Fibroblast of skin of abdomen (primary cell): ENCODE data around the gene ATP6V1G1.
"Not testable (repeated sequence)": the region's sequence is repeated elsewhere in the genome, so short reads cannot be mapped to it uniquely, and the experiment has no call there.

Source experiments
- DNase-seq: peaks from one replicate; pipeline ENCODE4 v3.0.0-alpha.2; 2013

Gene ATP6V1G1

DNA sequence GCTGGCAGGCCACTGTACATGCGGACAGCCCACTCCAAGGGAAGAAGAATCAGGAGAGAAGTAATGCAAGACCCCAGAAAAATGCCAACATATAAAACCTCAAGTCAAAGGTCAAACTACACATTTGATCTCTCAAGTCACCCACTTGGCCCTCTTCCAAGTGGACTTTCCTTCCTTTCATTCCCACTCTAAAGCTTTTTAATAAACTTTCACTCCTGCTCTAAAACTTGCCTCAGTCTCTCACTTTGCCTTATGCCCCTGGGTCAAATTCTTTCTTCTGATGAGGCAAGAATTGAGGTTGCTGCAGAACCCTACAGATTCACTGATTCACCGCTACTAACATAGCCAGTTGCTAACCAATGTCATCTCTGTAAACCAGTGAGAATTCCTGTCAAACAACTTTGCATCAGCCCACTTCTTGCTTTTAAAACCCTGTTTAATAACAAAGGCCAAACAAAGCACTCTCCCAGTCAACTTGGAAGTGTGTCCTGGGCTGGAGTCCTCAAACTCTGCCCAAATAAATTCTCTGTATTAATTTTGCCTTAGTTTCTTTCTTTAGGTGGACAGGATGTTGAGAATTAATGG, 6.9 kb upstream of the ATP6V1G1 start:
- no peak for DNase-seq

DNA sequence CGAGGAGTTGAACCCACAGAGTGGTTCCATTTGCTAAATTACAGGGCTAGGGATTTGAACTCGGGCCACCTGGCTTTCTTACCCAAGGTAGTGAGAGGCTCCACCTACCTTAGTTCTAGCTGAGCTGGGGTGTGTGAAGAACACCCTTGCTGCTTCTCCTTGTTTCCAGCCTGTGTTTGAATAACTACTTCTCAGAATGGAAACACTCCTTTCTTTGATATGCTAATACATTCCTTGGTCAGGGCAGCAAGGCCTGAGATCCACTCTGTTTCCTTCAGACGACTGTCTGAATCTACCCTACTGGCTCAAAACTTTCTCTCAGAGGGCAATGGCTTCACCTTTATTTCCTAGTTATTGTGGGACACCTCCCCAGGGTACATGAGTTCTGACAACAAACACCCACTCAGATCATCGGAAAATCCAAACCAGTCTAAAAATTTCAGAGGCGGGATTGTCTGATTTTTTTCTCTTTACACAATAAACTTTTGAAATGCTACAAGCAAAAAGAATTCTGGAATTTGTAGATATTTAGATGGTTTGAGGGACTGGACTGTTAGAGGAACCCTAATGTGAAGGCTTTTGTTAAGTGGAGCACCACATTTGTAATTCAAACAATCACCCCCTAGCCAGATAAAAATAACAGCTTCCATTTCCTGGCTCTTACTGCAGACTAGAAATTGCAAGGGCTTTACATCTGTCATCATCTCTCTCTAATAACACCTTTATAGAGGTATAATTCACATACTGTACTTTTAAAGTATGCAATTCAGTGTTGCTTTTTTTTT, 4.0 kb upstream of the ATP6V1G1 start:
- DNase-seq: no peak

DNA sequence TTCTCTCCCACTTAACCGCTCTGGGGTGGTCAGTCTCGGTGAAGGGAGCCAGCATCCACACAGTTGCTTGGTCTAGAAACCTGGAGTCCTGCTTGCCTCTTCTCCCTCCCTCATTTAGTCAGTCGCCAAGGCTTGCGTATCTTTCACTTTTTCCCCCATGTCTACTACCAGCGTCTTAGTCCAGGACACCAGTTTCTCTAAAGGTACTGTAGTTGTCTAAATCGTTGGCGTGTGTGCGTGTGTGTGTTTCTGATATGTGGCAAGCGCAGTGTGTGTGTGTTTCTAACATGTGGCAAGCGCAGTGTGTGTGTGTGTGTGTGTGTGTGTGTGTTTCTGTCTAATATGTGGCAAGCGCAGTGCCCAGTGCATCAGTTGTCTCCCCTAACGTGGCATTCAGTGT, 641 bp downstream of the ATP6V1G1 start:
- peak; percentile 21 for DNase-seq

DNA sequence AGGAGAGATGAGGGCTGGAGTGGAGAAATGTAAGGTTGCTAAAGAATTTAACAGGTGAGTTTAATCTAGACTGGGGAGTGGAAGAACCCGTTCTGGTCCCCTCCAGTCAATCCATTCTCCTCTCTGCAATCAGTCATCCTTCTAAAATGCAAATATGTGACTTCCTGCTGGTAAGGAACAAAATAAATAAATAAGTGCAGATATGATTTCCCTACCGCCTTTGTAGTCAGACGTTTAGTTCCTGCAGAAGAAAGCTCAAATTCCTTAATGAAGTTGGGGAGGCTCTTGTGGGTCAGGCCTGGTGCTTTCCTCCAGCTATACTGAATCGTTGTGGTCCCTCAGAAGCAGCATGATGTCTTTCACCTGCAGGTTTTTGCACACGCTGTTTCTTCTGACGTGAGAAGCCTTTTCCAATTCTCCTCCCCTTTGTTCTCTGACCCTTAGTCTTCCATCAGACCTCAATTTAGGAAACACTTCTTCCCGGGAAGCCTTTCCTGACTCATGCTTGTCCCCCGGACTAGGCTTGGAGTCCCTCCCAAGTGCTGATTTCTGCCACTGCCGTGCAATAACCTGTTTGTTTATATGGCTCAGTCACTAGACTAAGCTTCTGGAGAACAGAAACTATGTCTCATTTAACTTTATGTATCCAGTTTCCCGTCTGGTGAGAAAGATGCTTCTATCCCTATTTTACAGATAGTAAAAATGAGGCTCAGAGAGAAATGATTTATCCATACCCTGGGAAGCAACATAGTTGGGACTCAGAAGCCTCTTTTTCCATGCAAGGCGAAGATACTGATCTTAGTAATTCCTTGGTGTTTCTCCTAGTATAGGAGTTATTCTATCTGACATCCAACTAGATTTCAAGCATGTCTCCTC, 1.3 kb downstream of the ATP6V1G1 start:
- no peak for DNase-seq

DNA sequence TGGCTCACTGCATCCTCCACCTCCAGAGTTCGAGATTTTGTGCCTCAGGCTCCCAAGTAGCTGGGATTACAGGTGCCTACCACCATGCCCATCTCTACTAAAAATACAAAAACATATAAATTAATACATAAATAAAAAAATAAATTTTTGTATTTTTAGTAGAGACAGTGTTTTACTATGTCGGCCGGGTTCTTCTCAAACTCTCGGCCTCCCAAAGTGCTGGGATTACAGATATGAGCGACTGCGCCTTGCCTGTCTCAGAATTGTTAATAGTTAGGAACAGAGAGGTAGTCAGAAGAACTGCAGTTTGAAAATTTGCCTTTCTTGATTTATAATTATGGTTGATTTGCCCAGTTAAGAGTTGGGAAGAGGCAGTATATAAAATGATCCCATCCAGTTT, 2.8 kb downstream of the ATP6V1G1 start:
- no peak for DNase-seq

DNA sequence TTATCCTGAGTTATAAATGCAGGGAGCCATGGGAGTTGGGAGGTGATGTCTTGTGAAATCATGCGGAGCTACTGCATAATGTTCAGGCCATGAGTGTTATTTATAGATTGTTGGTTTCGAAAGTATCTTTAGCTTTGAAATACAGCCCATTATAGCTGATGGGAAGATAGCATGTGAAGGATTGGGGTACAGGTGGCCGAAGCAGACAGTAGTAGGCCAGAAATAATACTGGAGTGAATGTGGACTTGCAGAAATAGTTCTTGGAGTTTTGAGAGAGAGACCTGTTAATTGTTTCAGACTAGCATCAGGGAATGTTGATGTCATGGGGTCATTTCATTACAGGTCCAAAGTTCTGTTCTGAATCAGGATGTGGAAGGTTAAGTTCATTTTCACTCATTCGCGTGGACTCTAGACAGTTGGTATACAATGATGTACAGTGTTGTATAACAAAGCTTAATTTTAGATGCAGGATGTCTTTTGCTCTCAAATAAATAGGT, 3.8 kb downstream of the ATP6V1G1 start:
- no peak for DNase-seq

DNA sequence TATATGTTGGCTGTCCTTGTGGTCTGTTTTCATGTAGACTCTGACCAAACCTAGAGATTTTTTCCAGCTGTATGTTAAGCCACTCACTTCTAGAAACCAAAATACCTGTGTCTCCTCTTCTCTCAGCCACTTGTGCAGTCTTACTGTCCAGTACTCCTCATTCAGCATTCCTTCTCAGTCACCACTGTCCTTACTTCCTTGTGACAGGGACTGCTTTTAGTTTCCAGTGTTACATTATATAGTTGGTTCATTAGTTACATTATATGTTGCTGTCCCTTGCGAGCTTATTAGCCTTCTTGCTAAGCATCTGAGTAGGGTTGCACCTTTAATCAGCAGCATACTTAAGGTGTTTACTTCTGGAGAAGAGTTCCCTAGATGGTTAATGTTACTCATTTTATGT, 4.3 kb downstream of the ATP6V1G1 start:
- DNase-seq: no peak

DNA sequence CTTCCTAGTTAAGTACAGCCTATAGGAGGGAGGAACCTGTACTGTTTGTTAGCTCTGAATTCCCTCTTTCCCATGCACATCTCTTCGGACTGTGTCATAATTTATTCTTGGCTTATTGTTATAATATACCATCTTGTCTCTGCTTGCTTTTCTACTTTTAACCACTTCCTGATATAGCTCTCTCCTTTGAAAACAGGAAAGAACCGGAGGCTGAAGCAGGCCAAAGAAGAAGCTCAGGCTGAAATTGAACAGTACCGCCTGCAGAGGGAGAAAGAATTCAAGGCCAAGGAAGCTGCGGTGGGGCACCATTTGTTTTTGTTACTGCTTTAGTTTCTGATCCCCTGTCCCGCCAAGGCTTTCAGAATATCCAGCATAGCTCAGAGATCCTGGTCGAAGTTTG, 4.8 kb downstream of the ATP6V1G1 start:
- DNase-seq: no peak

DNA sequence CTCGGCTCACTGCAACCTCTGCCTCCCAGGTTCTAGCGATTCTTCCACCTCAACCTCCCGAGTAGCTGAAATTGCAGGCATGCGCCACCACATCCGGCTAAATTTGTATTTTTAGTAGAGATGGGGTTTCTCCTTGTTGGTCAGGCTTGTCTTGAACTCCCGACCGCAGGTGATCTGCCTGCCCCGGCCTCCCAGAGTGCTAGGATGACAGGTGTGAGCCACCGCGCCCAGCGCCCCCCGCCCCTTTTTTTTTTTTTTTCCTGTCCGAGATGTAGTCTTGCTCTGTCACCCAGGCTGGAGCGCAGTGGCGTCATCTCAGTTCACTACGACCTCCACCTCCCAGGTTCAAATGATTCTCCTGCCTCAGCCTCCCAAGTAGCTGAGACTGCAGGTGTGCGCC, 6.6 kb downstream of the ATP6V1G1 start:
- DNase-seq: no peak

DNA sequence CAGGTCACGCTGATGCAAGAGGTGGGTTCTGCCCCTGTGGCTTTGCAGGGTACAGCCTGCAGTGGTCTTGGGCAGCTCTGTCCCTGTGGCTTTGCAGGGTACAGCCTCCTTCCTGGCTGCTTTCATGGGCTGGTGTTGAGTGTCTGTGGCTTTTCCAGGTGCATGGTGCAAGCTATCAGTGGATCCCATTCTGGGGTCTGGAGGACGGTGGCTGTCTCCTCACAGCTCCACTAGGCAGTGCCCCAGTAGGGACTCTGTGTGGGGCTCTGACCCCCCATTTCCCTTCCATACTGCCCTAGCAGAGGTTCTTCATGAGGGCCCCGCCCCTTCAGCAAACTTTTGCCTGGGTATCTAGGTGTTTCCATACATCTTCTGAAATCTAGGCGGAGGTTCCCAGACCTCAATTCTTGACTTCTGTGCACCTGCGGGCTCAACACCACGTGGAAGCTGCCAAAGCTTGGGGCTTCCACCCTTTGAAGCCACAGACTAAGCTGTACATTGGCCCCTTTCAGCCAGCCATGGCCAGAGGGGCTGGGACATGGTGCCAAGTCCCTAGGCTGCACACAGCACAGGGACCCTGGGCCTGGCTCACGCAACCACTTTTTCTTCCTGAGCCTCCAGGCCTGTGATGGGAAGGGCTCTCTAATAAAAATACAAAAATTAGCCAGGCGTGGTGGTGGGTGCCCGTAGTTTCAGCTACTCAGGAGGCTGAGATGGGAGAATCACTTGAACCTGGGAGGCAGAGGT, 13.1 kb downstream of the ATP6V1G1 start:
- not testable (repeated sequence) for DNase-seq

DNA sequence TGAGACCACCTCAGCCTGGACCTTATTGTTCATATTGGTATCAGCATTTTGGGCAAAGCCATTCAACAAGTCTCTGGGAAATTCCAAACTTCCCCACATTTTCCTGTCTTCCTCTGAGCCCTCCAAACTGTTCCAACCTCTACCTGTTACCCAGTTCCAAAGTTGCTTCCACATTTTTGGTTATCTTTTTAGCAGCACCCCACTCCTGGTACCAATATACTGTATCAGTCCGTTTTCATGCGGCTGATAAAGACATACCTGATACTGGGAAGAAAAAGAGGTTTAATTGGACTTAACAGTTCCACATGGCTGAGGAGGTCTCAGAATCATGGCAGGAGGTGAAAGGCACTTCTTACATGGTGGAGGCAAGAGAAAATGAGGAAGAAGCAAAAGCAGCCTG, 14.2 kb downstream of the ATP6V1G1 start:
- DNase-seq: not testable (repeated sequence)

DNA sequence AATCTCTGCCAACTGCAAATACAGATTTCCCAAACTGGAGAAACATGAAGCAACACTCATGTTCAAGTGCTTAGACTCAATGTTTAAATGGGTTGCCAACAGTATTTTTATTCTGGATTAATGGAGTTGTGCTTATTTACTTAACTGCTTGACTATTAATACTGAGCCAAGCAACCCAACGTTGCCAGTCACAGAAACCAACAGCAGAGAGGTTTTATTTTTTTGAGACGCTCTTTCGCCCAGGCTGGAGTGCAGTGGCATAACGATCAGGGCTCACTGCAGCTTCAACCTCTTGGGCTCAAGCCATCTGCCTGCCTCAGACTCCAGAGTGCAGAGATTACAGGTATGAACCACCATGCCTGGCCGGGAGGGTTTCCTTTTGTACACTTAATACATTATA, 15.1 kb downstream of the ATP6V1G1 start:
- no peak for DNase-seq

DNA sequence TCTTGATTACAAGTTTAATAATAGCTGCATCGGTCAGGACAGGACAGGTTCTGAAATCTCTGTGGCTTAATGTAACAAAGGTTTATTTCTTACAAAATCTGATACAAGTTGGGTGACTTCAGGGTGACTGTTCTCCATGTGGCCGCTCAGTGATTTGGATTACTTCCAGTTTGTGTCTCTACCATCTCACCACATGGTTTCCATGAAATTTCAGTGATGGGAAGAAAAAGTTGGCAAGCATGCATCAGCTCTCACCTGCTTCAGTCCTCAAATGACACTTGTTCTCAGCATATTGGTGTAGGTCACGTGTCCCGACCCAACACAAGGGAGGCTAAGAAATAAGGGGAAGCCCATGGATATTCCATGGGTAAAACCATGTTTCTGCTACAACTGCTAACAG, 15.7 kb downstream of the ATP6V1G1 start:
- no peak for DNase-seq

DNA sequence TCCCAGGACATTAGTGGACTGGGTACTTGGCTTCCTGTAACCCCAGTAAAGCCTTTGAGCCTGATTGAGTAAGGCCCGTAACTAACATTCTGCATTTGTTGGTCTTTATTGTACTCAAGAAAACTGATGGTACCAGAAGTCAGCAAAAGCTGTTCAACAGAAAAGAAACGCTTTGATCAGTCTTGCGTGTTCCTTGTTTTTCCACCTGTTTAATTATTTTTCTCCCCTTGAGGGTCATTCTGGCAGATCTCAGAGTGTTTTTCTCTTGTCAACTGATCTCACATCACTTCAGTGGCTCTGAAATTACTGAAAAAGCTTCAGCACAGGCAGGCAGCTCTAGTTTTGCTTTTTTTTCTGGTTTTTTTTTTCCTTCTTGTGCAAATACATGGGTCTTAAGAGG, 17.4 kb downstream of the ATP6V1G1 start:
- no peak for DNase-seq

DNA sequence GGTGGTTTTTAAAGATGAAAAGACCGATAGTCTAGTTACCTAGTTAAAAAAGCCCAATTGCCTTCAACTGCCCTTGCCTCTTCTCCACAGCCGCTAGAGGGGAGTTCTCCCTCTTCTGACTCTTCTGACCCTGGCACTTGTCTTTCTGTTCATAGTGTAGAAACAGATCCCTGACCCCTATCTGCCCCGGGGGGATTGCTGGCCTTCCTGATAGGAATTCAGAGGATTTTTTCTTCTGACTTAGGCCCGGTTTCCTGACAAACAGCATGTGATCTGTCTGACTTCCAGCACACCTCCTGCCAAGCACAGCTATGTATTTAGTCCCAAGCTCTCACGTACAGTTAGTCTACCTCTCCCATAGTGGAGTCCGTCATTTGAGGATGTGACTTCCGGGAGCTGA, 18.5 kb downstream of the ATP6V1G1 start:
- DNase-seq: no peak

DNA sequence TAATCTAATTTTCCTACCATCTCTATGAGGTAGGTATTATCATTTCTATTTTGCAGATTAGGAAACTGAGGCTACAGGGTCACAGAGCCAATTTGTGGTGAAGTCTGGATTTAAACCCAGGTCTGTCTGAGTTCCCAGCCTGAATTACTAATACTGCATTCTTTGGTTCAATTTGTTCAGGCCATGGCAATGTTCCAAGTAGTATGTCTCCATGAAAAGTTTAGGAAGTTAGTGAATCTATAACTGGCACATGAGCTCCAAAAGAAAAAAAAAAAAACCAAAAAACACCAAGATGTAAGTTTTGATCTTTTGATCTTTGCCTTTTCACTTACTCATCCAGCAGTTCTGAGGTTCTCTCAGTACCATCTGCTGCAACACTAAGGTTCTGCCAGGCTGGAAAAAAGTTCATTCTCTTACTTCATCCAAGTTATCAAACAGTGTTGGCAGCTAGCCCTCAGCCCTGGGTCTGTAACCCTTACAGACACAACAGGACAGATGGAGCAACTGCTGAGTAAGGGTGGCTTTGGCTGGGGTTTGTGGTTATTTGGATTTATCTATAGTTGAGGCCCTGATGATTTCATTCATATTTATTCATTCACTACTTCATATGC, 19.1 kb downstream of the ATP6V1G1 start:
- peak; percentile 84 for DNase-seq

DNA sequence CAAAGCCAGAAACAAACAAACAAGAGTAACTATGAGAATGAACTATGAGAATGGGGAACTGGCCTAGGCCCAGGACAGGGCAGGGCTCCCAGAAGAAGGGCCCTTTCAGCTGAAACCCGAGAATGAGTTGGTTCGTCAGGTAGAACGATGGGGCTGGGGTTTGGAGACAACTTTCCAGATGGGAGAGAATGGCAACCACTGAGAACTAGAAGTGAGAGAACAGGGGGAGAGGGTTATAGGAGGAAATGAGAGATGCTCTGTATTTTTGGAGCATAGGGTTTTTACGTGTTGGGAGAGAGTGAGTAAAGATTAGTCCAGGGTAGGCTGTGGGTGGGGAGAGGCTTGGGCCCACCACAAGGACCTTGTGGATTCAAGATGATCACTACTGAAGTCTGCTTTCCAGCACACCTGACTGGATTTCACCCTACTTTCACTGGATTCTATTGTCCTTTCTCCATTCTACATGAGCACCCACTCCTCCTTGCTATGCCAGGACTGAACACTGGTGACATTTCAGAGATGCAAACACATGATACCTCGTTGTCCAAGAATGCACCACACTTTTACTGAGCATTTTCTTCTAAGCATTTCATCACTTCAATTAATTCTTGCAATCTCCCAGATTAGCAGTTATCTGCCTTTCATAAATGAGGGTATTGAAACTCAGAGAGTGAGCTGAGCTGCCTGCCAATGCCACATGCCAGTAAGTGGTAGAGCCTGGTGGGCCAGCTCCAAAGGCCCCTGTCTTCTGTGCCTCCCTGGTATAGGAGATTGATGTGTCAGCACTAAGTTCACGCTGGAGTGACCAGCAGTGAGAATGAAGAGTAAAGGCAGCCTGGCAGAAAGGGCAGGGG, 20.3 kb downstream of the ATP6V1G1 start:
- no peak for DNase-seq

DNA sequence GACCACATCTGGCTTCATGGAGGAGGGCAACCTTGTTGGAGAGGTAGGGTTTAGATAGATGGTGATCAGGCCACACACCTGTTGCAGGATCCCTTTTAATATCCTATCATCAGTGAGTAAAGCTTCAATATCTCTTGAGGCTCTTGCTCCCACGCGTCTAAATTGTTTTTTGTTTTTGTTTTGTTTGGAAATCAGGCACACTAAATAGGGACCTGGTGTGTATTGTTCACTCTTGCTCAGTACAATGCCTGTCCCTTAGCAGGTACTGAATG, 20.9 kb downstream of the ATP6V1G1 start:
- DNase-seq: no peak

DNA sequence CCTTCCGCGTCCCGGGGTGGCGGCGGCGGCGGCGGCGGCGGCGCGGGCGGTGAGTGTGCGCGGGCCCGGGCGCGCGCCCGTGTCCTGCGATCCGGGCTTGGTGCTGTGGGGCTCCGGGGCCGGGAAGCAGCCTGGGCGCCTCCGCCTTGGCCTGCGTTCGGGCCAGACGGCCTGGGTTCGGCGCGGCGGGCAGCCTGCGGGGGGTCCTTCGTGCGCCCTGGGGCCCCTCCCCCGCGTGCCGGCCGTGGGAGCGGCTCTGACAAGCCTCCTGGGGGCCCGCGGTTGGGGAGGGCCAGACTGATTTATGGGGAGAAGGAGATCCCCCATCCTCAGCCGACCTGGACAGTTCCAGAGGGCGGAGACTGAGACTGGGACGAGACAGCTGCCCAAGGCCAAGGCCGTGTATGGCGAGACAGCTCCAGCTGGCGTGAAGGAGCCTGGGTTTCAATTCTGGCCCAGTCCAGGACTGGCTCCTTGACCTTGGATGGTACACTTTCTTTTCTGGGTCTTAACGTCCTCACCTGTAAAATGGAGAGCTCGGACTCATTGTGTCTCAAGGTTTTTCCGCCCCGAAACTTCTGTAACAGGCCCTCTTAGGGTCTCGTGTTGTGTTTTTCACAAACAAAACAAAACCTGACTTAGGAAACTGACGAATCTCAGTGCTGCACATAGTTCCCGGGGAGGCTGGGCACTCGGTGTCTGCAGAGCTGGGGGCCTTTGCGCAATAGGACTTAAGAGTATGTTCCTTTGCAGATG, 24.1 kb downstream of the ATP6V1G1 start:
- peak; percentile 84 for DNase-seq

DNA sequence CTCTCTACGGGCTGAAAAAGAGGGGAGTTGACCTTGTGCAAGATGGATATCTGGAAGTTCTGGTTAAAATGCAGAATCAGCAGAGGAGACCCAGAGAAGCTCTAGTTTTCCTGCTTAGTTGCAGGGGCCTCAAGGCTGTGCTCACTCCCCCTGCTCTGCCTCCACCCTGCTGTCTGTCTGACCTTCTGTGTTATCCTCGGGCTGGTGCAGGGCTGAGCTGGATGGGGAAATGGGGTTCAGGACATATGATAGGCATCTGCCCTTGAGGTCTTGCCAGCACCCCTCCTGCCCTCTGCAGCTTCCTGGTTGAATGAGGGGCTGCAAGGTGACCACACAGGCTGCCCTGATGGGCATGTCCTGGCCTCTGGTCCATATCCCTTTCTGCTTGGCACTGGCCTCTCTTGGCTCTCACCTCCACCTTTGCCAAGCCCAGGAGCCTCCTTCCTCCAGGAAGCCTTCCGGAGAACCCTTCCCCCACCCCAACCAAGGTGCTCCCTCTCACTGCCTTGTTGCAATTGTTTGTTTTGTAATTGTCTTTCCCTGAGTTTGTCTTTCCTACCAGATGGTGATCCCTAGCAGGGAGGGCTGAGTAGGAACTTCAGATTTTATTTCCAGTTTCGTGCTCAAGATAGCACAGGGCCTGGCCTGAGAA, 24.8 kb downstream of the ATP6V1G1 start:
- no peak for DNase-seq
